BLaER1 (cell line): ENCODE measurements around the gene PZP.
"Not testable (repeated sequence)": the region's sequence is repeated elsewhere in the genome, so short reads cannot be mapped to it uniquely, and the experiment has no call there.

Source experiments
- H3K27ac ChIP-seq: shearing (Covaris generic); formaldehyde crosslinking; 2 replicates; pipeline ENCODE4 v1.8.1; 2022
- H3K27me3 ChIP-seq: shearing (Covaris generic); formaldehyde crosslinking; 2 replicates; pipeline ENCODE4 v1.8.1; 2022
- H3K36me3 ChIP-seq: shearing (Covaris generic); formaldehyde crosslinking; 2 replicates; pipeline ENCODE4 v1.8.1; 2022
- H3K4me1 ChIP-seq: shearing (Covaris generic); formaldehyde crosslinking; 2 replicates; pipeline ENCODE4 v1.8.1; 2022
- H3K4me2 ChIP-seq: shearing (Covaris generic); formaldehyde crosslinking; 2 replicates; pipeline ENCODE4 v1.8.1; 2022
- H3K4me3 ChIP-seq: shearing (Covaris generic); formaldehyde crosslinking; 2 replicates; pipeline ENCODE4 v1.8.1; 2022
- H3K9ac ChIP-seq: shearing (Covaris generic); formaldehyde crosslinking; 2 replicates; pipeline ENCODE4 v1.8.1; 2022
- H3K9me3 ChIP-seq: shearing (Covaris generic); formaldehyde crosslinking; 2 replicates; pipeline ENCODE4 v1.8.1; 2022
- H4K20me1 ChIP-seq: shearing (Covaris generic); formaldehyde crosslinking; 2 replicates; pipeline ENCODE4 v1.8.1; 2022
- Cebpa-rat ChIP-seq: shearing (Covaris generic); IDR thresholded peaks from 2 replicates; pipeline ENCODE4 v1.8.1; 2022

PZP gene

DNA sequence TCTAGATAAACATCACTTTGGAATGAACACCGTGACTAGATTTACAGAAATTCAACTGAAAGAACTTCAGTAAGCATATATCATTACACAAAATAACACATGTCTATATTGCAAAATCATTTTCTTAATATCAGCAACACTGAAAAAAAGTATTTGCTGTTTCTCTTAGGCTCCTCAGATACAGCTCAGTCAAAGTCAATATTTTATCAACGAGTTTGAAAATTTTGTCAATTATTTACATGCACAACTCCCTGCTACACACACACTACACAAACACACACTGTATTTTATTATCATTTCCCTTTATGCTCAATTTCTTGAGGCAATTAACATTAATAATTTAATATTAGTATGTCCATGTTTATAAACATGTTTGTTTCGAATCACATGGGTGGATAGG lies 3.8 kb downstream of the PZP start:
- no peak for TF ChIP-seq Cebpa-rat
- H3K9ac ChIP-seq = no peak overlapping the region
- no peak overlapping the region for H3K4me3 ChIP-seq
- no peak overlapping the region for H3K27ac ChIP-seq
- H3K4me2 ChIP-seq = no peak overlapping the region
- H3K9me3 ChIP-seq = no peaks in the 10 kb centered on the region
- no peaks in the 10 kb centered on the region for H4K20me1 ChIP-seq
- no peaks in the 10 kb centered on the region for H3K27me3 ChIP-seq
- no peaks in the 10 kb centered on the region for H3K4me1 ChIP-seq
- H3K36me3 ChIP-seq = no peaks in the 10 kb centered on the region

GRCh38 chr12:9198012-9198411 lies 10.2 kb downstream of the PZP start:
- no peak overlapping the region for H3K9ac ChIP-seq
- H3K4me1 ChIP-seq = no peaks in the 10 kb centered on the region
- no peaks in the 10 kb centered on the region for H3K9me3 ChIP-seq
- no peak overlapping the region for H3K4me3 ChIP-seq
- no peaks in the 10 kb centered on the region for H3K36me3 ChIP-seq
- no peak overlapping the region for H3K4me2 ChIP-seq
- no peak overlapping the region for H3K27ac ChIP-seq
- H4K20me1 ChIP-seq = no peaks in the 10 kb centered on the region
- H3K27me3 ChIP-seq = no peaks in the 10 kb centered on the region
- no peak for TF ChIP-seq Cebpa-rat

GRCh38 chr12:9184276-9184675 lies 23.9 kb downstream of the PZP start:
- Histone ChIP-seq H3K4me1 (peaks cover 14% of the 10 kb centered on the region), H3K4me3 (no peak overlapping the region), H3K4me2 (peak overlapping the region; percentile 44), H3K36me3 (no peaks in the 10 kb centered on the region), H3K27me3 (no peaks in the 10 kb centered on the region), H3K9me3 (peaks cover 4% of the 10 kb centered on the region; the same call in 1 of the 2 replicates), H3K27ac (no peak overlapping the region), H3K9ac (no peak overlapping the region), H4K20me1 (no peaks in the 10 kb centered on the region)
- no peak for TF ChIP-seq Cebpa-rat

DNA sequence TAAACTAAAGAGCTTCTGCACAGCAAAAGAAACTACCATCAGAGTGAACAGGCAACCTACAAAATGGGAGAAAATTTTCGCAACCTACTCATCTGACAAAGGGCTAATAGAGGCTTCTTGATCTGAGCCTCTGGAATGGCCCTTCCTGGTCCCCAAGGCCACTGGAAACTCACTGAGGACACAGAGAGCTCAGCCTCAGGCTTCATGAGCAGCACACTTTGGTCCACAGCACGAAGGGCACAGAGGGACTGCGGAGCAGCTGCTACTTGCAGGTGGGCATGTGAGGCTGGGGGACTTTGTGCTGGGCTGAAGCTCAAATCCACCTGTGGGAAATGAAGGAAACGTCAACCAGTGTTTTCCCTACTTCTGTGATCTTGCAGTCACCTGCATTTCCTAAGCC lies 27.4 kb downstream of the PZP start:
- no peak overlapping the region for H3K4me2 ChIP-seq
- no peak overlapping the region for H3K27ac ChIP-seq
- no peak overlapping the region for H3K9ac ChIP-seq
- TF ChIP-seq Cebpa-rat = no peak
- no peaks in the 10 kb centered on the region for H3K36me3 ChIP-seq
- H3K4me3 ChIP-seq = no peak overlapping the region
- no peaks in the 10 kb centered on the region for H4K20me1 ChIP-seq
- H3K27me3 ChIP-seq = no peaks in the 10 kb centered on the region
- H3K9me3 ChIP-seq = peaks cover 5% of the 10 kb centered on the region
- peaks cover 14% of the 10 kb centered on the region for H3K4me1 ChIP-seq

- TF ChIP-seq Cebpa-rat = no peak
- H4K20me1 ChIP-seq = no peaks in the 10 kb centered on the region
- no peaks in the 10 kb centered on the region for H3K27me3 ChIP-seq
- H3K9me3 ChIP-seq = peaks cover 5% of the 10 kb centered on the region
- no peak overlapping the region for H3K9ac ChIP-seq
- no peak overlapping the region for H3K4me3 ChIP-seq
- H3K4me1 ChIP-seq = peaks cover 14% of the 10 kb centered on the region
- no peaks in the 10 kb centered on the region for H3K36me3 ChIP-seq
- no peak overlapping the region for H3K27ac ChIP-seq
- H3K4me2 ChIP-seq = no peak overlapping the region
Measured at GRCh38 chr12:9179781-9180180, 28.4 kb downstream of the PZP start.

DNA sequence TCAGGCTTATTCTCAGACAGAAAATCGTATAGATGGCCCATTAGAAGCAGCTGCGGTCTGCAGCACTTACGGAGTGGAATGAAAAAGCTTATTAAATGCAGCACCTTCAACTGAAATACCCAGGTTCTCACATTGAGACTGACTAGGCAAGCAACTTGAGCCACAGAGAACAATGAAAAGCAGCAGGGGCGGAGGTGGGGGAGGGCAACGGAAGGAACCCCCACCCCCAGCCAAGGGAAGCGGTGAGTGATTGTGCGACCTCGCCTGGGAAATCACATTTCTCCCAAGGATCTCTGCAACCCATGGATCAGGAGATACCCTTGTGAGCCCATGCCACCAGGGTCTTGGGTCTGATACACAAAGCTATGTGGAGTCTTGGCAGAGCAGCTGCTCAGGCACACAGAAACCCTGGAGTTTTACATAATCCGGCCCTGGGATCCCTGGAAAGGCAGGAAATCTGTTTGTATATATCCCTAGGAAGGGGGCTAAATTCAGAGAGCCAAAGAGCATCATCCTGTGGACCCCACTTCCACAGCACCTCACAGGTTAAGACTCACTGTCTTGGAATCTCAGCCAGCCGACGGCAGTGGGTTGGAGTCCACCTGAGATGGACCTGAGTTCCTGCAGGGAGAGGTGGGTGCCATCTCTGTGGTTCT lies 38.1 kb downstream of the PZP start:
- H3K9me3 ChIP-seq = no peaks in the 10 kb centered on the region
- H3K4me2 ChIP-seq = no peak overlapping the region
- H3K9ac ChIP-seq = no peak overlapping the region
- H3K27me3 ChIP-seq = no peaks in the 10 kb centered on the region
- no peak overlapping the region for H3K4me3 ChIP-seq
- H3K36me3 ChIP-seq = no peaks in the 10 kb centered on the region
- no peaks in the 10 kb centered on the region for H3K4me1 ChIP-seq
- H4K20me1 ChIP-seq = no peaks in the 10 kb centered on the region
- no peak for TF ChIP-seq Cebpa-rat
- H3K27ac ChIP-seq = no peak overlapping the region

DNA sequence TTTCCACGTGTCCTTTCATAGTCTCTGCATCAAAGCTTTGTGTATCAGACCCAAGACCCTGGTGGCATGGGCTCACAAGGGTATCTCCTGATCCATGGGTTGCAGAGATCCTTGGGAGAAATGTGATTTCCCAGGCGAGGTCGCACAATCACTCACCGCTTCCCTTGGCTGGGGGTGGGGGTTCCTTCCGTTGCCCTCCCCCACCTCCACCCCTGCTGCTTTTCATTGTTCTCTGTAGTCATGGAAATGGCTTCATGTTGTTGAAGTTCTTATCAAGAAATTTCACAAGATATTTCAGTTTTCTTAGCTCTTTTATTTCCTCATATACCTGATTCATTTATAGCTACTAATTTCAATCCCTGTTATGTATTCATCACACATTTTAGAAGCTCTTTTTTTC lies 40.9 kb downstream of the PZP start:
- not testable (repeated sequence) for H3K4me2 ChIP-seq, H3K27ac ChIP-seq, H4K20me1 ChIP-seq, H3K9me3 ChIP-seq, H3K36me3 ChIP-seq, H3K9ac ChIP-seq, H3K27me3 ChIP-seq, H3K4me1 ChIP-seq, H3K4me3 ChIP-seq

DNA sequence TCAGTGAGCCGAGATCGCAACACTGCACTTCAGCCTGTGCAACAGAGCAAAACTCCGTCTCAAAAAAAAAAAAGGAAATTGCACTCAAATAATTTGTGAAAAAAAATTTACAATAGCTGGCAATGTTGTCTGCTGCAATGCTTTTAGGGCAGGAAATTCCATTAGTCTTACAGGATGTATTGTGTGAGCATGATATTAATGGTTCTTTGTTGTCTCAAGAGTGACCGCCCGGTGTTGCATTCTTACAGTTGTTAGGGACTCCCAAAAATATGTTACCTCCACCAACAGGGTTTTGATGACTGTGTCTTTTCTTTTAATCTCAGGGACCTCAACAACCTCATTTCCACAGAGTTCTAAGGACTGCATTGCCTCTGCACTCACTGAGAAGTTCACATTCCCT lies 44.8 kb downstream of the PZP start:
- Histone ChIP-seq H3K4me3 (no peak overlapping the region), H3K27ac (no peak overlapping the region), H3K36me3 (no peaks in the 10 kb centered on the region), H3K4me2 (no peak overlapping the region), H4K20me1 (no peaks in the 10 kb centered on the region), H3K27me3 (no peaks in the 10 kb centered on the region), H3K9me3 (no peaks in the 10 kb centered on the region), H3K9ac (no peak overlapping the region), H3K4me1 (no peaks in the 10 kb centered on the region)
- no peak for TF ChIP-seq Cebpa-rat

- H3K36me3 ChIP-seq = no peaks in the 10 kb centered on the region
- no peaks in the 10 kb centered on the region for H3K4me1 ChIP-seq
- TF ChIP-seq Cebpa-rat = no peak
- H3K9me3 ChIP-seq = no peaks in the 10 kb centered on the region
- H3K4me3 ChIP-seq = no peak overlapping the region
- H3K27ac ChIP-seq = no peak overlapping the region
- no peak overlapping the region for H3K4me2 ChIP-seq
- H3K9ac ChIP-seq = no peak overlapping the region
- no peaks in the 10 kb centered on the region for H3K27me3 ChIP-seq
- H4K20me1 ChIP-seq = no peaks in the 10 kb centered on the region
Measured at GRCh38 chr12:9156119-9156518, 52.1 kb downstream of the PZP start.

- H3K9me3 ChIP-seq = peaks cover 9% of the 10 kb centered on the region
Measured at GRCh38 chr12:9149372-9149771, 58.8 kb downstream of the PZP start.

DNA sequence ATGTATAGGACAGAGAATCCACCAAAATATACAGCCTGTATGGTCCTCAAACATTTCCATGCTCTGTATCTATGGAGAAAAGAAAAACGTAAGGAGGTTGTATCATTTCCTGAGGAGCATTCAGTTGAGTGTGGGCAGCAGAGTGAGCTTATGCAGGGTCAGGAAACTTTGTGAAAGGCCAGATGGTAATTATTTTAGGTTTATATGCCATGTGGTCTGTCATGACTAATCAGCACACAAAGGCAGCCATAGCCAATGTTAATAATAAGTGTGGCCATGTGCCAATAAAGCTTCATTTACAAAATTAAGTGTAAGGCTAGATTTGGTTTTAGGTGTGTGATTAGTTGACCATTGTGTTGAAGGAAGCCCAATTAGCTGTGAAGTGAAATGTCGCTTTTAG lies 59.3 kb downstream of the PZP start:
- Histone ChIP-seq H4K20me1 (no peaks in the 10 kb centered on the region), H3K4me1 (no peaks in the 10 kb centered on the region)

More at GRCh38 chr12:9149372-9149771, 58.8 kb downstream of the PZP start:
- Histone ChIP-seq H3K27me3 (no peaks in the 10 kb centered on the region), H3K4me2 (no peak overlapping the region), H3K9ac (no peak overlapping the region), H4K20me1 (no peaks in the 10 kb centered on the region), H3K36me3 (no peaks in the 10 kb centered on the region), H3K4me1 (no peaks in the 10 kb centered on the region), H3K4me3 (no peak overlapping the region), H3K27ac (no peak overlapping the region)
- no peak for TF ChIP-seq Cebpa-rat

More for the DNA sequence above, 59.3 kb downstream of the PZP start:
- no peak overlapping the region for H3K4me3 ChIP-seq
- no peak overlapping the region for H3K9ac ChIP-seq
- no peak overlapping the region for H3K4me2 ChIP-seq
- H3K9me3 ChIP-seq = peaks cover 14% of the 10 kb centered on the region
- H3K27me3 ChIP-seq = no peaks in the 10 kb centered on the region
- no peak for TF ChIP-seq Cebpa-rat
- no peaks in the 10 kb centered on the region for H3K36me3 ChIP-seq
- H3K27ac ChIP-seq = no peak overlapping the region
